Left cardiac atrium (tissue), 4 donors: Measurements from ENCODE around the gene ELOVL6. TPM values are rescaled to one million over a fixed set of nuclear protein-coding genes. Genes with fewer than 3 reads are reported as not detected.
"Not testable (repeated sequence)": the region's sequence is repeated elsewhere in the genome, so short reads cannot be mapped to it uniquely, and the experiment has no call there.

Experiments
- ATAC-seq, 2 donors: fragments of 200-7000 bp; cut with Tn5 transposase; one replicate each; pipeline ENCODE4 v1.9.1; 2020; ENCODE audit warnings: mild to moderate bottlenecking in 2 of 2, moderate library complexity in 2 of 2
- DNase-seq: peaks from one replicate; pipeline ENCODE4 v3.0.0-alpha.2; 2020
- intact Hi-C, 2 donors: fragments of 100-400 bp; cut with DNase I; formaldehyde crosslinking; loops; one replicate each; pipeline versions ENCODE4 v1.14.1 to v1.15.1; 2022 to 2023
- total RNA-seq, 2 donors: library from RNA; stranded (reverse); fragmentation: NEBNext Ultra II Directional; extraction: Animal tissue kit (Norgen Biotek cat#: 25700); gene quantifications; one replicate each; pipeline ENCODE4 v1.2.1, GENCODE V29; 2021
- donor health status: DM: no; HTN: yes; CAD: no.
- donor health status: DM: no; HTN: yes; CAD: no; lungs with severe emphysema.
- donor health status: DM: yes; HTN: yes; CAD: no.
- donor health status: Dilated cardiomyopathy.

Gene ELOVL6
- total RNA-seq, 2 donors from 2014 or later = 7.2 to 14.3 TPM

GRCh38 chr4:110059556-110060191 lies 138.7 kb downstream of the ELOVL6 start:
- ATAC-seq (no peak), DNase-seq (no peak)
- intact Hi-C loops = no loop called here

DNA sequence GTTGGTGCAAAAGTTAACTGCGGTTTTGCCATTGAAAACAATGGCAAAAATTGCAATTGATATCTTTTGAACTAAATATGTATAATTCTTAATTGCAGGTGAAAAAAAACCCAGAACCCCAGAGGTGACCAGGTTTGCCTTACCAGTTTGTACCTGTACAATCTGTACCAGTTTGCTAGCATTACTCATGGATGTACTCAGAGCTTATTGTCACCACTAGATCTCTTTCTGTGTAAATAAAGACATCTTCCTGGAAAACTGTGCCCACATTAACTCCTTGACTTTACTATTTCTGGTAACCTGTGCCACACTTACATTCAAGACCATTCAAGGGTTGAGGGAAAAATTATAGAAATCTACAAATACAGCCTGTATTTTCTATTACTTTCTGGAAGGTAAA lies 139.7 kb downstream of the ELOVL6 start:
- intact Hi-C loops = no loop called here
- ATAC-seq (no peak), DNase-seq (no peak)

DNA sequence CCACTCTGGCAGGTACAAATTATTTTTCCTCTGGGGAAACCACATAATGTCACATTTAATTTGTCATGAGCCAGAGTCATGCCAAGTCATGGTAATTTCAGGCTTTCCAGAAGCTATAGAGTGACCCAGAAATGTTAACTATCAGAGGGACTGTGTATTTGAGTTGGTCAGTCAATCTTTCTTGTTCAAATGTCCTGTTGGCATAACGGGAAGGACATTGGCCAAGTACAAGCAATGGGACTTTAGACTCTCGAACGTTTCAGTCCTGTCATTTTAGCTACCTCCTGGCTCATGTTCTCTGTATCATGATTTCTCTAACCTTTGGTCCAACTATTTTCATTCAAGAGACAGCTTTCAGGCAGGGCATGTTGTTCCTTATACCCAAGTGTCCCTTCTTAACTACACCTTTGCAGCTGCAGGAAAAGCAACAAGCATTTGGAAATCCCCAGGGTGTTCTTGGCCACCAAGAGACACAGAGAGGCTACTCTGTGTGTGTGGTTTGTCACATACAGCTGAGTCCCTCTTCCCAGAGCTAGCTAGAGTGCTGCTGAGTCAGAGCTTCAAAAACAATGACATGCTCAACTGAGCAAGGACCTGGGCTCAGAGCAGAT lies 143.2 kb downstream of the ELOVL6 start:
- intact Hi-C loops = no loop called here

DNA sequence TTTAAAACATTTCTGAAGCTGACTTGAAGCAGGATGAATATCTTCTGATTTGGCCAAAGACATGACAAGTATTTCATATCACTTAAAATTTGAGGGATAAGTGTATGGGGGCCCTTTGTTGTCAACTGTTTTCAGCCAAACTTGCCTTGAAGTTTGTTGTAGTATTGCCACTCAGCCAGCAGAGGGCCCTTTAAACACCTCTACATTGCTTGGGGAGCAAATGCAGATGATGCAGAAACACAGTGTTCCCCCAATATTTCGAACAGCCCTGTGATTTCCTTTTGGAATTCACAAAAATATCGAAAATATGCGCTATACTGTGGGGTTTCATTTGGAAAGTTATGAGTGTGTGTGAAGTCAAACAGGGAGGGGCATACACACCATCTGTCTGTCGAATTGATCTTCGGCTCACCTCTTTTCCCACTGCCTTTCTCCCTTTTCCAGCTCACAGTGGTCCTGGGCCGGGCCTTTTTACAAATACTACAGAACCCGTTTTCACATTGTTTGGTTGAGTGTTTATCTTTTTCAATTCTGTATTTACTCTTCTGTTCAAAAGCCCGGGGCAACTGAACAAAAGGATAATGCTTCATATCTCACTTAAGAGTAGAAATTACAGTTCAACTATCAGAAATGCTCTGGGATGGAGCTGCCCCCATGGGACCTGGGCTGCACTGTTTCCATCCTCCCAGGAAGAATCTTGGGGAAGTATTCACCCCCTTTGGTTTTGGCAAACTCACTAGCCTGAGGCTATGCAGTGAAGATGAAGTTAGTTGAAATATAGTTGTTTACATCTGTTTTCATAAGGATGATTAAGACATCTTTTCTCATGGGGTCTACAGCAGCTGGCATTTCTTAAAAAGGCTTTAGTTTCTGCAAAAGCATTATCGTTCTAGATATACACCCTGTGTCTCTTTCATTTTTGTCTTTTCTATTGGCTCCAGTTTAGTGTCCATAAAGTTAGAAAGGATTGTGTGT lies 148.2 kb downstream of the ELOVL6 start:
- intact Hi-C loops = loop anchor here (2.0 to 5.0 kb wide), 4 partner anchors 147 to 462 kb away; partner anchors contain the start of gene ELOVL6 (in 1 of the 2)
- peak in 1 of 2 donors; percentile 34 for ATAC-seq
- no peak for DNase-seq

More for the DNA sequence above, 143.2 kb downstream of the ELOVL6 start:
- DNase-seq = no peak
- ATAC-seq = no peak

DNA sequence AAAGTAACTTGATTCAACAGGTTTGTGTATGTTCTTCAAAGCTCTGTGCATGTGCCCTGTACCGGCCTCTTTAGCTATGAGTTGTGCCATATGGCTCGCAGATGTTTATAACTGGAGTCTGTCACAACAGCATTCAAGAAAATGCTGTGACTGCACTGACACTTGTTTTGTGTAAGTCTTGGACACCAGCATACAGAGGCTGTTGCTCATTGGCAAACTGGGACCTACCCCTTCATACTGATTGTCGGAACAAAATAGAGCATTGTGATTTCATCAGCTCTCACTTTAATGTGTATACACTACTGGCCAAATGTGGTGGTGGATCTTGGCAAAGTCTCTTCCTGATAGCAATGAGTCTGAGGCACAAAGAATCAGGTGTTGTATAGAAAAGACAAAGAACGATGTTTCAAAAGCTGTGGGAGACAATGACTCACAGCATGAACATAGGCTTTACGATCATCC lies 151.8 kb downstream of the ELOVL6 start:
- no peak for DNase-seq
- intact Hi-C loops = no loop called here
- no peak for ATAC-seq

GRCh38 chr4:110042545-110043517 lies 155.6 kb downstream of the ELOVL6 start:
- ATAC-seq (no peak), DNase-seq (no peak)
- intact Hi-C loops = no loop called here

GRCh38 chr4:110041735-110042134 lies 156.7 kb downstream of the ELOVL6 start:
- no peak for DNase-seq
- intact Hi-C loops = no loop called here
- no peak for ATAC-seq

- DNase-seq, intact Hi-C loops, ATAC-seq: not testable (repeated sequence)
Measured at GRCh38 chr4:110039164-110039563, 159.3 kb downstream of the ELOVL6 start.

DNA sequence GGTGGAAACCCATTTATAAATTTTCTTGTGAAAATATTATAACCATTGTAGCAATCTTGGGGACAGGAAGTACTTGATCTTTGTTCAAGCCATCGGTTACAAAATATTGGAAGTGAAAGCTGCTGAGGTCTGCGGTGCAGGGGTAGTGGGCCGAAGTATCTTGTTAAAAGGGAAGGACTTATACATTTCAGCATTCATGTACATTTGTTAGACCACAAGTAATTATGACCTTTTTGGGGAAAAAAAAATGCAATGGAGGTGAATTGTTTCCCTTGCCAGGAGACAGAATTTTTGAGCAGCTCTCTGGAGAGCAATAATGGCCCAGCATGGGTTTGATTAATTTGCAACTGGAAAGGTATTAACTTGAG lies 164.4 kb downstream of the ELOVL6 start:
- DNase-seq = no peak
- ATAC-seq = no peak
- intact Hi-C loops = no loop called here

- no peak for DNase-seq
- ATAC-seq = no peak
- intact Hi-C loops = no loop called here
Measured at GRCh38 chr4:110033355-110034025, 164.9 kb downstream of the ELOVL6 start.

DNA sequence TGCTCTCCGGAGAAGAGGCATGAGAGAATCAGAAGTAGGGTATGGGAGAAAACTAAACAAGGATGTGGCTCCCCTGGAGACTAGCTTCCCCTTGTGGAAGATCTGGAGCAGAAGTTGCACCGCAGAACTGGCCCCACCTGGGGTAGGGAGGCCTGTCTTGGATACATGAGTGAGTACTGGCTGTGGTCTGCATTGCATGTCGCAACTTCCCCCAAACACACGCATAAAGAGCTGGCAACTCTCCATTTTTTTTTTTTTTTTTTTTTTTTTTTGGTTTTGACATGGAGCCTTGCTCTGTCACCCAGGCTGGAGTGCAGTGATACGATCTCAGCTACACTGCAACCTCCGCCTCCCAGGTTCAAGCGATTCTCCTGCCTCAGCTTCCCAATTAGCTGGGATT lies 165.8 kb downstream of the ELOVL6 start:
- DNase-seq = peak; percentile 27
- intact Hi-C loops = no loop called here
- no peak for ATAC-seq

GRCh38 chr4:110025718-110026117 lies 172.7 kb downstream of the ELOVL6 start:
- no peak for DNase-seq
- intact Hi-C loops = no loop called here
- ATAC-seq = no peak

GRCh38 chr4:110025056-110025455 lies 173.4 kb downstream of the ELOVL6 start:
- intact Hi-C loops = no loop called here

DNA sequence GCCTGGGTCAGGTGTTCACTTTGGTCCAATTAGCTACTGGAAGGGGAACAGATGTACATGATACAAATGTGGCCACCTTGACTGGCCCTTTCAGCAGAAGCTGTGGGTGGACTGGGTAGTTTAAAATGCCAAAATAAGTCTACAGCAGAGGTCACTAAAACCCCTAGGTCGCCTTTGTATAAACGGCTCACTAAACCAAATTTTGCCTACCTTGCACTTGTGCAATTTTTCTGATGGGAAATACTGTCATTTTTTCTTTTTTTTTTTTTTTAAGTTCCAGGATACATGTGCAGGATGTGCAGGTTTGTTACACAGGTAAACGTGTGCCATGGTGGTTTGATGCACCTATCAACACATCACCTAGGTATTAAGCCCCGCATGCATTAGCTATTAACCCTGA lies 176.0 kb downstream of the ELOVL6 start:
- intact Hi-C loops = no loop called here
- ATAC-seq = no peak
- DNase-seq = no peak

More at GRCh38 chr4:110025056-110025455, 173.4 kb downstream of the ELOVL6 start:
- no peak for DNase-seq
- ATAC-seq = no peak

- ATAC-seq = no peak
- DNase-seq = no peak
- intact Hi-C loops = no loop called here
Measured at GRCh38 chr4:110020646-110021443, 177.6 kb downstream of the ELOVL6 start.

DNA sequence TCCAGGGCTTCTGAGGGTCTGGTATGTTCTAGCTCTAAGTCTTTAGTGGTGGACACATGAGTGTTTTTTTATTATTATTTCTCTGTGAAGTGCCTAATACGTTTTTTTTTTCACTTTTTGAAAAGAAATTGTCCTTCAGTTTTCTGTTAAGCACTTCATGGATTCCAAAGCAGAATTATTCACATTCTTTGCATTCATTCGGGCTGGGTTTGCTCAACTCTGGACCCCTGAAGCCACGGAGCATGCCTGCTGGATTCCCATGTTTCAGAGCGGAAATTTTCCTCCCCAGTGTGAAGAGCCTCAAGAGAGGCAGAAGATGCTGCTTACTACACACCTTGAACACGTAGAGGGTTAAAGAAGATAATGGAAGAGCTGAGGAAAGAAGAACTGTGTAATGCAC lies 178.3 kb downstream of the ELOVL6 start:
- no peak for DNase-seq
- no peak for ATAC-seq
- intact Hi-C loops = no loop called here

- intact Hi-C loops = no loop called here
- ATAC-seq (no peak), DNase-seq (no peak)
Measured at GRCh38 chr4:110019153-110019552, 179.3 kb downstream of the ELOVL6 start.
